ENCODE results near the gene KCNIP3. TPM values are rescaled to one million over a fixed set of nuclear protein-coding genes. Genes with fewer than 3 reads are reported as not detected.

The KCNIP3 gene
- total RNA-seq, 1 experiment from 2014 or later, result 19.1 TPM

GRCh38 chr2:95320344-95320712 is 23.2 kb downstream of the KCNIP3 start:
- DNase-seq (no peak), ATAC-seq (no peak)
- Histone ChIP-seq H3K4me2 (ENCODE audit: low read length) (no peak overlapping the region), H2AFZ (ENCODE audit: low read length) (no peak overlapping the region), H3K79me2 (ENCODE audit: low read length) (no peaks in the 10 kb centered on the region), H4K20me1 (ENCODE audit: low read length) (no peaks in the 10 kb centered on the region), H3K4me3 (ENCODE audit: low read length) (no peak overlapping the region), H3K36me3 (ENCODE audit: low read depth, low read length) (no peaks in the 10 kb centered on the region), H3K27ac (ENCODE audit: low read length) (no peak overlapping the region), H3K9me2 (replicated peaks; ENCODE audit: low read length) (no peaks in the 10 kb centered on the region), H3K9me3 (ENCODE audit: low read length) (no peaks in the 10 kb centered on the region), H3K9ac (ENCODE audit: low read length) (no peak overlapping the region), H3F3A (ENCODE audit: low read length, unreplicated experiment) (peaks cover 6% of the 10 kb centered on the region), H3K4me1 (ENCODE audit: insufficient read depth, low read length) (peaks cover 39% of the 10 kb centered on the region), H3K27me3 (ENCODE audit: low read length) (no peaks in the 10 kb centered on the region)
- CTCF ChIA-PET, result no interaction called here
- no TSS peak for BruUV-seq (replicated peaks)
- POLR2A ChIA-PET (ENCODE audit: unreplicated experiment), result no interaction called here
- no peak for TF ChIP-seq EZH2 (IDR thresholded peaks at IDR 0.05; ENCODE audit: low read length, unreplicated experiment)
- TF ChIP-seq CTCF (conservative IDR thresholded peaks at IDR 0.05; ENCODE audit: low read depth, low read length), result no peak
- no peak for TF ChIP-seq EZH2phosphoT487 (IDR thresholded peaks at IDR 0.05; ENCODE audit: borderline replicate concordance, low read length)
- intact Hi-C loops (cut with micrococcal nuclease), result loop anchor here (5.0 kb wide), 1 partner anchor 82 kb away; the partner anchor contains the start of gene FAHD2A

GRCh38 chr2:95320986-95321767 is 24.0 kb downstream of the KCNIP3 start:
- no TSS peak for BruUV-seq (replicated peaks)
- H3K4me1 ChIP-seq (ENCODE audit: insufficient read depth, low read length), result peaks cover 30% of the 10 kb centered on the region
- no peak overlapping the region for H3K4me2 ChIP-seq (ENCODE audit: low read length)
- H3K9ac ChIP-seq (ENCODE audit: low read length), result no peak overlapping the region
- POLR2A ChIA-PET (ENCODE audit: unreplicated experiment), result no interaction called here
- no peaks in the 10 kb centered on the region for H3K79me2 ChIP-seq (ENCODE audit: low read length)
- no peaks in the 10 kb centered on the region for H3K9me3 ChIP-seq (ENCODE audit: low read length)
- peaks cover 6% of the 10 kb centered on the region for H3F3A ChIP-seq (ENCODE audit: low read length, unreplicated experiment)
- H4K20me1 ChIP-seq (ENCODE audit: low read length), result no peaks in the 10 kb centered on the region
- H3K4me3 ChIP-seq (ENCODE audit: low read length), result no peak overlapping the region
- no peak for ATAC-seq
- no peaks in the 10 kb centered on the region for H3K36me3 ChIP-seq (ENCODE audit: low read depth, low read length)
- H3K27me3 ChIP-seq (ENCODE audit: low read length), result no peaks in the 10 kb centered on the region
- no peaks in the 10 kb centered on the region for H3K9me2 ChIP-seq (replicated peaks; ENCODE audit: low read length)
- no peak for DNase-seq
- H3K27ac ChIP-seq (ENCODE audit: low read length), result no peak overlapping the region
- TF ChIP-seq EZH2 (IDR thresholded peaks at IDR 0.05; ENCODE audit: low read length, unreplicated experiment) (no peak), CTCF (conservative IDR thresholded peaks at IDR 0.05; ENCODE audit: low read depth, low read length) (no peak), EZH2phosphoT487 (IDR thresholded peaks at IDR 0.05; ENCODE audit: borderline replicate concordance, low read length) (no peak)
- CTCF ChIA-PET, result interaction anchor here (0.6 kb wide), 1 partner anchor 45 kb away, joined by 3 read pairs; no protein-coding TSS in a partner anchor
- intact Hi-C loops (cut with micrococcal nuclease), result loop anchor here (5.0 kb wide), 1 partner anchor 81 kb away; the partner anchor contains the start of gene FAHD2A
- H2AFZ ChIP-seq (ENCODE audit: low read length), result no peak overlapping the region
